Naive thymus-derived CD4-positive, alpha-beta T cell (primary cell): ENCODE data around the gene C2orf74. TPM values are rescaled to one million over a fixed set of nuclear protein-coding genes. Genes with fewer than 3 reads are reported as not detected.

ENCODE experiments used
- ATAC-seq: fragments of 150-1000 bp; cut with Tn5 transposase; 2 replicates; pipeline ENCODE4 v1.10.0; 2021; ENCODE audit warnings: mild to moderate bottlenecking, moderate library complexity
- CTCF ChIA-PET: fragments of 350-600 bp; sonication (Branson Sonifier 250); formaldehyde crosslinking; loops from one replicate; lab custom pipeline; 2021; ENCODE audit warnings: antibody characterized with exemption; lab: Charles Lee
- POLR2A ChIA-PET: fragments of 350-600 bp; sonication (Branson Sonifier 250); formaldehyde crosslinking; loops from one replicate; lab custom pipeline; 2021; ENCODE audit warnings: antibody characterized with exemption, inconsistent platforms; lab: Charles Lee
- DNase-seq, 9 donors: peaks; one replicate each; pipeline versions ENCODE4 v3.0.0 to v3.0.0-alpha.2; 2020 to 2022; ENCODE audit warnings: mixed read lengths in 1 of 9
- H3K27ac ChIP-seq: one replicate; pipeline ENCODE4 v1.7.0; 2013; ENCODE audit warnings: mild to moderate bottlenecking, low read depth, low read length, moderate library complexity
- H3K27me3 ChIP-seq, 2 donors: one replicate each; pipeline ENCODE4 v1.7.0; 2013; ENCODE audit warnings: low read length in 2 of 2, mild to moderate bottlenecking in 2 of 2, moderate library complexity in 2 of 2; ENCODE audit not compliant: control insufficient read depth in 2 of 2, insufficient read depth in 2 of 2
- H3K36me3 ChIP-seq, 3 experiments: 1 replicate in 2 of 3; 2 replicates in 1 of 3; pipeline ENCODE4 v1.7.0; 2013; ENCODE audit warnings: low read length in 3 of 3, mild to moderate bottlenecking in 3 of 3, moderate library complexity in 1 of 3; ENCODE audit not compliant: insufficient read depth in 3 of 3, control insufficient read depth in 2 of 3
- H3K4me1 ChIP-seq, 2 donors: one replicate each; pipeline ENCODE4 v1.7.0; 2013; ENCODE audit warnings: low read length in 2 of 2, mild to moderate bottlenecking in 2 of 2, moderate library complexity in 1 of 2; ENCODE audit not compliant: control insufficient read depth in 2 of 2, insufficient read depth in 2 of 2
- H3K4me3 ChIP-seq: 2 replicates; pipeline ENCODE4 v1.7.0; 2013; ENCODE audit warnings: mild to moderate bottlenecking, low read length
- H3K9me3 ChIP-seq, 3 experiments: 1 replicate in 2 of 3; 2 replicates in 1 of 3; pipeline ENCODE4 v1.7.0; 2013; ENCODE audit warnings: low read length in 3 of 3; ENCODE audit not compliant: control insufficient read depth in 2 of 3
- H3K27ac Mint-ChIP-seq, 9 donors: one replicate each; pipeline ENCODE4 v1.8.0; 2020 to 2022; ENCODE audit warnings: mixed read lengths in 9 of 9, mild to moderate bottlenecking in 8 of 9, moderate library complexity in 5 of 9, inconsistent platforms in 2 of 9
- H3K27me3 Mint-ChIP-seq, 5 donors: one replicate each; pipeline ENCODE4 v1.8.0; 2021 to 2022; ENCODE audit warnings: mixed read lengths in 5 of 5, mild to moderate bottlenecking in 1 of 5
- H3K36me3 Mint-ChIP-seq, 5 donors: one replicate each; pipeline ENCODE4 v1.8.0; 2020 to 2022; ENCODE audit warnings: mixed read lengths in 5 of 5, mild to moderate bottlenecking in 3 of 5, inconsistent platforms in 1 of 5
- H3K4me1 Mint-ChIP-seq, 7 donors: one replicate each; pipeline ENCODE4 v1.8.0; 2020 to 2022; ENCODE audit warnings: mixed read lengths in 7 of 7, mild to moderate bottlenecking in 3 of 7, inconsistent platforms in 1 of 7
- H3K4me3 Mint-ChIP-seq, 10 donors: one replicate each; pipeline ENCODE4 v1.8.0; 2020 to 2022; ENCODE audit warnings: mild to moderate bottlenecking in 10 of 10, mixed read lengths in 10 of 10, moderate library complexity in 6 of 10, inconsistent platforms in 2 of 10
- H3K9me3 Mint-ChIP-seq, 11 donors: one replicate each; pipeline ENCODE4 v1.8.0; 2020 to 2022; ENCODE audit warnings: mixed read lengths in 11 of 11, mild to moderate bottlenecking in 4 of 11, inconsistent platforms in 1 of 11, moderate library complexity in 1 of 11
- intact Hi-C, 2 donors: fragments of 100-400 bp; cut with micrococcal nuclease; formaldehyde crosslinking; loops; one replicate each; pipeline ENCODE4 v1.15.1; 2023
- polyA plus RNA-seq, 2 donors: library from polyadenylated mRNA; unstranded; fragments of 300-500 nt; fragmentation: Illumina TruSeq; gene quantifications; one replicate each; pipeline ENCODE4 v1.2.3, GENCODE V29; 2021
- total RNA-seq, 6 experiments: library from RNA in 5 of 6; stranded (reverse) in 5 of 6; gene quantifications; 1 replicate in 5 of 6; 2 replicates in 1 of 6; pipeline ENCODE4 v1.2.3 and lab custom pipeline; 2021 to 2026

The C2orf74 gene
- total and polyA plus RNA-seq, 7 experiments from 2014 or later, result 5.1 to 54.1 (median 22.6) TPM

GRCh38 chr2:61210332-61210981, 48.5 kb downstream of the C2orf74 start:
- no peaks in the 10 kb centered on the region for H3K9me3 ChIP-seq
- no peaks in the 10 kb centered on the region for H3K27me3 ChIP-seq
- Mint-ChIP-seq H3K27me3 (no peaks in the 10 kb centered on the region), H3K27ac (peak overlapping the region in 3 of 9 donors; percentile 28 to 52 (median 30)), H3K4me1 (peaks cover 0 to 2% (median 0%) of the 10 kb centered on the region in 7 donors), H3K36me3 (peaks cover 4 to 45% (median 13%) of the 10 kb centered on the region in 5 donors), H3K4me3 (no peak overlapping the region), H3K9me3 (no peaks in the 10 kb centered on the region)
- H3K4me1 ChIP-seq, result no peaks in the 10 kb centered on the region
- no peak overlapping the region for H3K27ac ChIP-seq
- peaks cover 7 to 48% (median 18%) of the 10 kb centered on the region in 3 experiments for H3K36me3 ChIP-seq
- no peak overlapping the region for H3K4me3 ChIP-seq
- intact Hi-C loops, result loop anchor here in 1 of 2 donors (5.0 kb wide), 1 partner anchor 47 kb away; no protein-coding TSS in a partner anchor
- DNase-seq, result no peak
- ATAC-seq, result peak; percentile 37
- ChIA-PET POLR2A (no interaction called here), CTCF (interaction anchor here (0.5 kb wide), 1 partner anchor 81 kb away, joined by 3 read pairs; no protein-coding TSS in a partner anchor)

GRCh38 chr2:61214171-61214570, 52.2 kb downstream of the C2orf74 start:
- H3K27ac Mint-ChIP-seq, result peak overlapping the region in 3 of 9 donors; percentile 14 to 46 (median 43)
- peaks cover 0 to 2% (median 0%) of the 10 kb centered on the region in 7 donors for H3K4me1 Mint-ChIP-seq
- ATAC-seq, result no peak
- ChIA-PET CTCF (no interaction called here), POLR2A (interaction anchor here (1.1 kb wide), 1 partner anchor 37 kb away, joined by 3 read pairs; no protein-coding TSS in a partner anchor)
- no peak overlapping the region for H3K4me3 Mint-ChIP-seq
- H3K9me3 Mint-ChIP-seq, result no peaks in the 10 kb centered on the region
- intact Hi-C loops, result loop anchor here in 1 of 2 donors (5.0 kb wide), 1 partner anchor 43 kb away; no protein-coding TSS in a partner anchor
- no peaks in the 10 kb centered on the region for H3K27me3 ChIP-seq
- no peaks in the 10 kb centered on the region for H3K27me3 Mint-ChIP-seq
- no peak overlapping the region for H3K4me3 ChIP-seq
- peaks cover 3 to 26% (median 8%) of the 10 kb centered on the region in 5 donors for H3K36me3 Mint-ChIP-seq
- no peaks in the 10 kb centered on the region for H3K9me3 ChIP-seq
- H3K36me3 ChIP-seq, result peaks cover 0 to 28% (median 5%) of the 10 kb centered on the region in 3 experiments
- no peaks in the 10 kb centered on the region for H3K4me1 ChIP-seq
- DNase-seq, result no peak
- H3K27ac ChIP-seq, result no peak overlapping the region

Other genes starting within 250 kb of the C2orf74 start
- 10 to 100 TPM in 4 of 5 experiments, 1 to 10 TPM in 1; 7.2 to 23.6 (median 17.8) TPM for gene PEX13, start 144.5 kb upstream of the C2orf74 start, total RNA-seq
- 10 to 100 TPM; 15.0 to 15.8 TPM for gene PEX13, start 144.5 kb upstream of the C2orf74 start, polyA plus RNA-seq
- gene PUS10, start 143.9 kb upstream of the C2orf74 start, total RNA-seq, result 1 to 10 TPM; 4.6 to 9.1 (median 5.4) TPM
- gene PUS10, start 143.9 kb upstream of the C2orf74 start, polyA plus RNA-seq, result 1 to 10 TPM; 3.2 to 3.4 TPM
- gene SANBR, start 96.3 kb upstream of the C2orf74 start, total RNA-seq, result 1 to 10 TPM; 2.0 to 5.9 (median 3.6) TPM
- under 1 TPM; 0.24 to 0.78 TPM for gene SANBR, start 96.3 kb upstream of the C2orf74 start, polyA plus RNA-seq